Endodermal cell (in vitro differentiated cells): Measurements from ENCODE around the gene SSBP3. TPM values are rescaled to one million over a fixed set of nuclear protein-coding genes. Genes with fewer than 3 reads are reported as not detected.

Source experiments
- DNase-seq: peaks from one replicate; pipeline ENCODE4 v3.0.0-alpha.2; 2017
- H3K27ac ChIP-seq: 2 replicates; pipeline ENCODE4 v1.5.1; 2013; ENCODE audit warnings: mild to moderate bottlenecking, low read depth, low read length, moderate library complexity
- H3K27me3 ChIP-seq: 2 replicates; pipeline ENCODE4 v1.6.1; 2013; ENCODE audit warnings: mild to moderate bottlenecking, low read length, moderate library complexity; ENCODE audit not compliant: insufficient read depth, control insufficient read depth, poor library complexity, severe bottlenecking
- H3K36me3 ChIP-seq: 2 replicates; pipeline ENCODE4 v1.7.0; 2013; ENCODE audit warnings: mild to moderate bottlenecking, low read length, moderate library complexity; ENCODE audit not compliant: control insufficient read depth, insufficient read depth
- H3K4me1 ChIP-seq: one replicate; pipeline ENCODE4 v1.7.0; 2013; ENCODE audit warnings: low read length; ENCODE audit not compliant: control insufficient read depth, insufficient read depth
- H3K4me3 ChIP-seq: 2 replicates; pipeline ENCODE4 v1.5.1; 2013; ENCODE audit warnings: mild to moderate bottlenecking, low read length, moderate library complexity
- H3K9ac ChIP-seq: 2 replicates; pipeline ENCODE4 v1.6.1; 2013; ENCODE audit warnings: mild to moderate bottlenecking, low read length, moderate library complexity; ENCODE audit not compliant: poor library complexity, severe bottlenecking; ENCODE audit errors: extremely low read depth
- H3K9me3 ChIP-seq: 2 replicates; pipeline ENCODE4 v1.6.1; 2013; ENCODE audit warnings: mild to moderate bottlenecking, low read length, moderate library complexity; ENCODE audit not compliant: control insufficient read depth
- H3K27ac Mint-ChIP-seq: 2 replicates; pipeline ENCODE4 v1.8.0; 2020; ENCODE audit warnings: mixed read lengths
- H3K27me3 Mint-ChIP-seq: 2 replicates; pipeline ENCODE4 v1.8.0; 2021; ENCODE audit warnings: mild to moderate bottlenecking, mixed read lengths; ENCODE audit not compliant: insufficient read depth
- H3K36me3 Mint-ChIP-seq: 2 replicates; pipeline ENCODE4 v1.8.0; 2020; ENCODE audit warnings: low read depth, mixed read lengths
- H3K4me1 Mint-ChIP-seq: 2 replicates; pipeline ENCODE4 v1.8.0; 2020; ENCODE audit warnings: mixed read lengths
- H3K4me3 Mint-ChIP-seq: 2 replicates; pipeline ENCODE4 v1.8.0; 2020; ENCODE audit warnings: mild to moderate bottlenecking, moderate library complexity, mixed read lengths
- H3K9me3 Mint-ChIP-seq: 2 replicates; pipeline ENCODE4 v1.8.0; 2020; ENCODE audit warnings: mild to moderate bottlenecking, mixed read lengths
- CTCF ChIP-seq: fragments of 200-600 bp; sonication (generic); conservative IDR thresholded peaks from 2 replicates; pipeline ENCODE4 v1.5.0; 2021; ENCODE audit warnings: antibody characterized with exemption, mild to moderate bottlenecking
- WGBS, 2 experiments: methylation state at CpG; one replicate each; pipeline versions ENCODE4 v1.1.5 to v1.1.7; 2013; ENCODE audit warnings: missing lambda C conversion rate in 2 of 2, mixed read lengths in 1 of 2; ENCODE audit not compliant: insufficient coverage in 1 of 2, insufficient read length in 1 of 2; 5-methylcytosine and 5-hydroxymethylcytosine counted together
- total RNA-seq, 2 donors: library from RNA; stranded (reverse); fragmentation: NEBNext Ultra II Directional in 1 of 2; extraction: Animal tissue kit (Norgen Biotek cat#: 25700) in 1 of 2; gene quantifications; 2 replicates in 1 of 2; 3 replicates in 1 of 2; pipeline ENCODE4 v1.2.1, GENCODE V29; 2021

Gene SSBP3
- total RNA-seq, 2 donors from 2014 or later: 342 TPM

- Mint-ChIP-seq H3K27ac (no peak overlapping the region), H3K27me3 (no peaks in the 10 kb centered on the region), H3K9me3 (peaks cover 2% of the 10 kb centered on the region), H3K4me3 (no peak overlapping the region), H3K36me3 (peaks cover 12% of the 10 kb centered on the region), H3K4me1 (no peaks in the 10 kb centered on the region)
- WGBS, 2 experiments: 94 to 98% methylated on average over 9 of the region's 9 CpGs
- Histone ChIP-seq H3K27me3 (no peaks in the 10 kb centered on the region), H3K4me3 (no peak overlapping the region), H3K4me1 (no peaks in the 10 kb centered on the region), H3K9ac (no peak overlapping the region), H3K9me3 (no peaks in the 10 kb centered on the region), H3K36me3 (no peaks in the 10 kb centered on the region), H3K27ac (no peak overlapping the region)
- TF ChIP-seq CTCF: no peak
- no peak for DNase-seq
These were observed 215.7 kb downstream of the SSBP3 start for GRCh38 chr1:54190526-54190925.

- DNase-seq: no peak
- Histone ChIP-seq H3K4me3 (no peak overlapping the region), H3K9ac (no peak overlapping the region), H3K27me3 (no peaks in the 10 kb centered on the region), H3K27ac (no peak overlapping the region), H3K36me3 (no peaks in the 10 kb centered on the region), H3K9me3 (no peaks in the 10 kb centered on the region), H3K4me1 (no peaks in the 10 kb centered on the region)
- Mint-ChIP-seq H3K36me3 (peaks cover 12% of the 10 kb centered on the region), H3K27me3 (no peaks in the 10 kb centered on the region), H3K27ac (no peak overlapping the region), H3K4me1 (no peaks in the 10 kb centered on the region), H3K9me3 (peaks cover 2% of the 10 kb centered on the region), H3K4me3 (no peak overlapping the region)
- no peak for TF ChIP-seq CTCF
- WGBS, 2 experiments: 90% methylated on average over 1 of the region's 1 CpG; no CpG with 5 or more reads in 1 of the 2 experiments
These were observed 217.9 kb downstream of the SSBP3 start for GRCh38 chr1:54188291-54188690.

- H3K36me3 Mint-ChIP-seq: peaks cover 11% of the 10 kb centered on the region
- Histone ChIP-seq H3K27ac (no peak overlapping the region), H3K4me1 (peaks cover under 1% of the 10 kb centered on the region), H3K36me3 (no peaks in the 10 kb centered on the region), H3K4me3 (no peak overlapping the region), H3K27me3 (no peaks in the 10 kb centered on the region), H3K9me3 (no peaks in the 10 kb centered on the region), H3K9ac (no peak overlapping the region)
- peaks cover 2% of the 10 kb centered on the region for H3K4me1 Mint-ChIP-seq
- peaks cover 2% of the 10 kb centered on the region for H3K9me3 Mint-ChIP-seq
- no peak for TF ChIP-seq CTCF
- WGBS, 2 experiments: 94 to 100% methylated on average over 1 to 3 of the region's 3 CpGs
- no peak overlapping the region for H3K4me3 Mint-ChIP-seq
- DNase-seq: no peak
- no peaks in the 10 kb centered on the region for H3K27me3 Mint-ChIP-seq
- no peak overlapping the region for H3K27ac Mint-ChIP-seq
These were observed 220.1 kb downstream of the SSBP3 start for GRCh38 chr1:54186056-54186455.
